HepG2 (cell line): ENCODE measurements around the gene SEMG1. TPM values are rescaled to one million over a fixed set of nuclear protein-coding genes. Genes with fewer than 3 reads are reported as not detected.

Experiments used
- ATAC-seq: fragments of 200-7000 bp; cut with Tn5 transposase; 3 replicates; pipeline ENCODE4 v1.9.1; 2020; ENCODE audit warnings: mild to moderate bottlenecking, moderate library complexity
- BruUV-seq: library from RNA; stranded (reverse); fragments of 400-500 nt; replicated peaks from 2 replicates; lab custom pipeline; 2021; lab: Mats Ljungman, UMichigan
- CTCF ChIA-PET: fragments of 300-600 bp; formaldehyde crosslinking; extraction: SDS; loops from one replicate; lab custom pipeline; 2021; ENCODE audit warnings: low total read pairs, inconsistent platforms, low intra/inter-chr PET ratio; lab: Yijun Ruan, JAX
- POLR2A ChIA-PET: fragments of 350-600 bp; sonication (Branson Sonifier 250); formaldehyde crosslinking; loops from one replicate; lab custom pipeline; 2020; ENCODE audit warnings: antibody characterized with exemption, inconsistent platforms; lab: Yijun Ruan, JAX
- DNase-seq: peaks from one replicate; pipeline ENCODE4 v3.0.0-alpha.2; 2015; ENCODE audit warnings: low spot score
- FAIRE-seq: peaks from 3 replicates; lab custom pipeline; 2011; peaks lifted over from hg19 to GRCh38; lab: Jason Lieb, UNC
- H2AFZ ChIP-seq: one replicate; pipeline ENCODE4 v1.6.1; 2011; ENCODE audit warnings: low read length, inconsistent platforms
- H3K27ac ChIP-seq: fragments of 300-600 bp; 3 replicates; pipeline ENCODE4 v1.8.0; 2011; ENCODE audit warnings: mixed run types, mild to moderate bottlenecking, mixed read lengths, low read length, inconsistent platforms; ENCODE audit not compliant: insufficient read depth; ENCODE audit errors: extremely low read length
- H3K27me3 ChIP-seq, 2 experiments: fragments of 200-600 bp in 1 of 2; 2 replicates in 1 of 2; 3 replicates in 1 of 2; pipeline versions ENCODE4 v1.6.0 to v1.8.0; 2011; ENCODE audit warnings: low read length in 2 of 2, mild to moderate bottlenecking in 2 of 2, moderate library complexity in 2 of 2, inconsistent platforms in 1 of 2; ENCODE audit not compliant: insufficient read depth in 2 of 2, control insufficient read depth in 1 of 2
- H3K36me3 ChIP-seq, 2 experiments: fragments of 200-600 bp in 1 of 2; replicated peaks in 1 of 2; 2 replicates in 1 of 2; 3 replicates in 1 of 2; pipeline versions ENCODE4 v1.5.1 to v1.8.0; 2011; ENCODE audit warnings: low read length in 2 of 2, inconsistent platforms in 1 of 2; ENCODE audit not compliant: insufficient read depth in 2 of 2, control insufficient read depth in 1 of 2
- H3K4me1 ChIP-seq: 2 replicates; pipeline ENCODE4 v1.5.1; 2012; ENCODE audit warnings: low read length, inconsistent platforms; ENCODE audit not compliant: insufficient read depth
- H3K4me2 ChIP-seq: 2 replicates; pipeline ENCODE4 v1.6.0; 2011; ENCODE audit warnings: low read depth, low read length, inconsistent platforms
- H3K4me3 ChIP-seq, 3 experiments: fragments of 200-600 bp in 1 of 3; sonication (generic), shearing (Covaris generic) in 1 of 3; replicated peaks in 1 of 3; 2 replicates each; pipeline ENCODE4 v1.5.1; 2011 to 2016; ENCODE audit warnings: low read length in 3 of 3, inconsistent platforms in 2 of 3, low read depth in 2 of 3, mild to moderate bottlenecking in 2 of 3, control low read depth in 1 of 3, mixed read lengths in 1 of 3; ENCODE audit not compliant: insufficient read depth in 1 of 3
- H3K79me2 ChIP-seq: one replicate; pipeline ENCODE4 v1.6.1; 2011; ENCODE audit warnings: low read length, inconsistent platforms; ENCODE audit not compliant: insufficient read depth
- H3K9ac ChIP-seq: 2 replicates; pipeline ENCODE4 v1.6.0; 2011; ENCODE audit warnings: mild to moderate bottlenecking, low read depth, low read length, inconsistent platforms; ENCODE audit not compliant: insufficient read depth
- H3K9me3 ChIP-seq: 2 replicates; pipeline ENCODE4 v1.5.1; 2012; ENCODE audit warnings: mild to moderate bottlenecking, low read length
- H4K20me1 ChIP-seq: 2 replicates; pipeline ENCODE4 v1.6.0; 2011; ENCODE audit warnings: inconsistent platforms, mild to moderate bottlenecking, low read length, moderate library complexity; ENCODE audit not compliant: insufficient read depth
- AGO2 ChIP-seq: fragments of 200-400 bp; formaldehyde crosslinking; optimal IDR thresholded peaks from 2 replicates; pipeline ENCODE3; 2017; ENCODE audit warnings: mild to moderate bottlenecking, low read depth, low read length, moderate library complexity
- ARNT2 ChIP-seq: sonication (generic); formaldehyde crosslinking; IDR thresholded peaks from 2 replicates; pipeline ENCODE4 v1.8.0; 2022; ENCODE audit warnings: mild to moderate bottlenecking, low read depth, missing genetic modification reagents, moderate library complexity
- CHD2 ChIP-seq: IDR thresholded peaks from 2 replicates; pipeline ENCODE4 v1.6.1; 2011; ENCODE audit warnings: low read depth, low read length, improper control_type of control experiment
- EEA1 ChIP-seq: sonication (generic); formaldehyde crosslinking; IDR thresholded peaks from 2 replicates; pipeline ENCODE4 v1.5.1; 2020; ENCODE audit warnings: mild to moderate bottlenecking, missing genetic modification reagents, borderline replicate concordance
- HOXA5 ChIP-seq: sonication (generic); formaldehyde crosslinking; IDR thresholded peaks from 2 replicates; pipeline ENCODE4 v1.4.0; 2020; ENCODE audit warnings: missing genetic modification reagents
- HOXD1 ChIP-seq: sonication (generic); formaldehyde crosslinking; IDR thresholded peaks from 2 replicates; pipeline ENCODE4 v1.5.0; 2020; ENCODE audit warnings: missing genetic modification reagents
- IRX3 ChIP-seq: sonication (generic); formaldehyde crosslinking; IDR thresholded peaks from 2 replicates; pipeline ENCODE4 v1.8.1; 2023; ENCODE audit warnings: mild to moderate bottlenecking, low read depth, missing genetic modification reagents, borderline replicate concordance
- MAF1 ChIP-seq: sonication (generic); formaldehyde crosslinking; IDR thresholded peaks from 2 replicates; pipeline ENCODE4 v1.5.0; 2020; ENCODE audit warnings: missing genetic modification reagents, borderline replicate concordance
- PITX1 ChIP-seq: sonication (generic); formaldehyde crosslinking; IDR thresholded peaks from 2 replicates; pipeline ENCODE4 v1.5.1; 2020; ENCODE audit warnings: mild to moderate bottlenecking, missing genetic modification reagents
- TEAD2 ChIP-seq: sonication (generic); formaldehyde crosslinking; IDR thresholded peaks from 2 replicates; pipeline ENCODE4 v1.9.0; 2021; ENCODE audit warnings: missing genetic modification reagents
- ZBTB7A ChIP-seq: sonication (generic); formaldehyde crosslinking; IDR thresholded peaks from 2 replicates; pipeline ENCODE4 v1.8.0; 2022; ENCODE audit warnings: mild to moderate bottlenecking, missing genetic modification reagents
- ZMYM2 ChIP-seq: sonication (generic); formaldehyde crosslinking; IDR thresholded peaks from 2 replicates; pipeline ENCODE4 v1.8.0; 2022; ENCODE audit warnings: mild to moderate bottlenecking, missing genetic modification reagents
- ZNF121 ChIP-seq: sonication (generic); formaldehyde crosslinking; IDR thresholded peaks from 2 replicates; pipeline ENCODE4 v1.5.0; 2020; ENCODE audit warnings: mild to moderate bottlenecking, missing genetic modification reagents
- ZNF704 ChIP-seq: sonication (generic); formaldehyde crosslinking; IDR thresholded peaks from 2 replicates; pipeline ENCODE4 v1.8.1; 2023; ENCODE audit warnings: mild to moderate bottlenecking, inconsistent platforms, moderate library complexity, missing genetic modification reagents, borderline replicate concordance
- ZNF788 ChIP-seq: sonication (generic); formaldehyde crosslinking; IDR thresholded peaks from 2 replicates; pipeline ENCODE4 v1.5.0; 2020; ENCODE audit warnings: mild to moderate bottlenecking, missing genetic modification reagents, borderline replicate concordance
- WGBS: methylation state at CpG from one replicate; pipeline ENCODE4 v1.1.6; 2017; ENCODE audit warnings: low lambda C conversion rate; 5-methylcytosine and 5-hydroxymethylcytosine counted together
- in situ Hi-C: cut with HindIII; loops from 2 replicates; pipeline ENCODE4 v1.10.0; 2017; ENCODE audit warnings: low pct_unique_long_range_greater_than_20kb; ENCODE audit not compliant: extremely low pct_ligation_motif_present
- intact Hi-C: fragments of 100-400 bp; cut with micrococcal nuclease; formaldehyde crosslinking; loops from one replicate; pipeline ENCODE4 v1.10.0; 2022; ENCODE audit not compliant: unreplicated experiment
- polyA plus RNA-seq, 8 experiments: library from polyadenylated mRNA; depleted of rRNA in 3 of 8; stranded (reverse) in 7 of 8; unstranded in 1 of 8; fragments of >200 nt; fragmentation: Illumina TruSeq in 4 of 8; extraction: Trizol in 4 of 8; gene quantifications; 2 replicates each; pipeline versions ENCODE4 v1.2.1 to v1.2.3, GENCODE V29; 2011 to 2016; ENCODE audit warnings: low read depth in 4 of 8, missing spikeins in 1 of 8, mixed read lengths in 1 of 8; ENCODE audit not compliant: insufficient read depth in 1 of 8
- total RNA-seq, 5 experiments: library from RNA; depleted of rRNA; stranded (reverse); fragments of >200 nt; fragmentation: Illumina TruSeq; extraction: Trizol; gene quantifications; 2 replicates each; pipeline ENCODE4 v1.2.3, GENCODE V29; 2016; ENCODE audit warnings: low read depth in 1 of 5
- TF ChIP-seq, protein P1 (sequence below): sonication (generic); formaldehyde crosslinking; IDR thresholded peaks from 2 replicates; pipeline ENCODE4 v1.8.0; 2022; ENCODE audit warnings: mild to moderate bottlenecking, missing genetic modification reagents, borderline replicate concordance

Gene SEMG1
- total and polyA plus RNA-seq, 2 of the 13 experiments (the other 11 are each of a cell fraction or from before 2014, with no cell fraction given) = not detected

DNA sequence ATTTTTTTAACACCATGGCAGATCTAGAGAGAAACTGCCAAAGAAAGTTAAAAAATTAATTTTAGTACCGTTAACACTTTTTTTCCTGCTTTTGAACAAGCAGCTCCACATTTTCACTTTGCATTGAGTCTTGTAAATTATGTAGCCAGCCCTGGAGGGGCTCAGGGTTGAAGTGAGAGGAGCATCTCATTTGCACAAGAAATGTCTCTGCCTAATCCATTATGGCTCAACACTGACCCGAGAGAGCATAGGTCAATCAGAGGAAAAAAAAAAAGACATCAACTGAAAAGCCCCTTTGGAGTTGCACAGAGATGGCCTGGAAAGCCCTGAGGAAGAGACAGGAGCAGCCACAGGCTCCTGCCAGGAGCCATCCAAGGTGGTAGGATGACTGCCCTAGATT is 51.8 kb downstream of the SEMG1 start:
- no peak for FAIRE-seq
- POLR2A ChIA-PET = no interaction called here
- peaks cover 0 to 25% of the 10 kb centered on the region in 2 experiments; a peak in 2 of 5 replicates for H3K27me3 ChIP-seq
- H3K9me3 ChIP-seq = no peaks in the 10 kb centered on the region
- intact Hi-C loops = no loop called here
- DNase-seq = no peak
- BruUV-seq = no TSS peak
- WGBS = 2% methylated on average over 2 of the region's 2 CpGs
- H3K27ac ChIP-seq = no peak overlapping the region
- peaks cover 13% of the 10 kb centered on the region for H3K4me1 ChIP-seq
- H3K4me2 ChIP-seq = no peak overlapping the region
- H3K9ac ChIP-seq = no peak overlapping the region
- no peak for TF ChIP-seq AGO2
- TF ChIP-seq ARNT2 = no peak
- TF ChIP-seq, protein P1, sequence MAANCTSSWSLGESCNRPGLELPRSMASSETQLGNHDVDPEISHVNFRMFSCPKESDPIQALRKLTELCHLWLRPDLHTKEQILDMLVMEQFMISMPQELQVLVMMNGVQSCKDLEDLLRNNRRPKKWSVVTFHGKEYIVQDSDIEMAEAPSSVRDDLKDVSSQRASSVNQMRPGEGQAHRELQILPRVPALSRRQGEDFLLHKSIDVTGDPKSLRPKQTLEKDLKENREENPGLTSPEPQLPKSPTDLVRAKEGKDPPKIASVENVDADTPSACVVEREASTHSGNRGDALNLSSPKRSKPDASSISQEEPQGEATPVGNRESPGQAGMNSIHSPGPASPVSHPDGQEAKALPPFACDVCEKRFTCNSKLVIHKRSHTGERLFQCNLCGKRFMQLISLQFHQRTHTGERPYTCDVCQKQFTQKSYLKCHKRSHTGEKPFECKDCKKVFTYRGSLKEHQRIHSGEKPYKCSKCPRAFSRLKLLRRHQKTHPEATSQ (CRISPR knock-in tag) = no peak
- TF ChIP-seq ZMYM2 (CRISPR knock-in tag) = no peak
- TF ChIP-seq MAF1 = no peak
- TF ChIP-seq HOXA5 (CRISPR knock-in tag) = no peak
- no peak for TF ChIP-seq ZNF121 (CRISPR knock-in tag)
- TF ChIP-seq ZNF704 (CRISPR knock-in tag) = no peak
- TF ChIP-seq ZBTB7A = no peak
- no peak for TF ChIP-seq ZNF788 (CRISPR knock-in tag)
- no peak for TF ChIP-seq CHD2
- TF ChIP-seq TEAD2 = no peak
- no peak for TF ChIP-seq IRX3 (CRISPR knock-in tag)
- no peak for TF ChIP-seq PITX1
- no peak for TF ChIP-seq HOXD1 (CRISPR knock-in tag)
- no peak for TF ChIP-seq EEA1 (CRISPR knock-in tag)
- TF ChIP-seq, all 625 proteins: peak for 0
- Histone ChIP-seq H3K79me2 (no peaks in the 10 kb centered on the region), H2AFZ (no peak overlapping the region), H3K36me3 (no peaks in the 10 kb centered on the region), H3K4me3 (no peak overlapping the region), H4K20me1 (no peaks in the 10 kb centered on the region)
- CTCF ChIA-PET = no interaction called here
- ATAC-seq = no peak
- in situ Hi-C loops = no loop called here

Other genes starting within 250 kb of the SEMG1 start
- 52.0 and 73.0 TPM in 2 replicates for gene TOMM34, start 246.6 kb upstream of the SEMG1 start, total RNA-seq (2016; rRNA removed; fragmentation: Illumina TruSeq; extraction: Trizol)
- 36.2 and 38.3 TPM in 2 replicates for gene TOMM34, start 246.6 kb upstream of the SEMG1 start, polyA plus RNA-seq (2011; rRNA removed)
- gene STK4, start 240.5 kb upstream of the SEMG1 start, total RNA-seq (2016; rRNA removed; fragmentation: Illumina TruSeq; extraction: Trizol) = 38.3 and 61.4 TPM in 2 replicates
- gene STK4, start 240.5 kb upstream of the SEMG1 start, polyA plus RNA-seq (2011; rRNA removed) = 21.2 and 25.6 TPM in 2 replicates
- not detected in 2 replicates for gene KCNS1, start 105.9 kb upstream of the SEMG1 start, total RNA-seq (2016; rRNA removed; fragmentation: Illumina TruSeq; extraction: Trizol)
- gene KCNS1, start 105.9 kb upstream of the SEMG1 start, polyA plus RNA-seq (2011; rRNA removed) = 0.03 TPM in 1 of 2 replicates, not detected in the other
- not detected in 2 replicates for gene WFDC5, start 91.9 kb upstream of the SEMG1 start, total RNA-seq (2016; rRNA removed; fragmentation: Illumina TruSeq; extraction: Trizol)
- not detected in 2 replicates for gene WFDC5, start 91.9 kb upstream of the SEMG1 start, polyA plus RNA-seq (2011; rRNA removed)
- gene WFDC12, start 82.6 kb upstream of the SEMG1 start, total RNA-seq (2016; rRNA removed; fragmentation: Illumina TruSeq; extraction: Trizol) = not detected in 2 replicates
- not detected in 2 replicates for gene WFDC12, start 82.6 kb upstream of the SEMG1 start, polyA plus RNA-seq (2011; rRNA removed)
- gene PI3, start 32.1 kb upstream of the SEMG1 start, total RNA-seq (2016; rRNA removed; fragmentation: Illumina TruSeq; extraction: Trizol) = 0.22 TPM in 1 of 2 replicates, not detected in the other
- not detected in 2 replicates for gene PI3, start 32.1 kb upstream of the SEMG1 start, polyA plus RNA-seq (2011; rRNA removed)
- not detected in 2 replicates for gene SEMG2, start 14.3 kb downstream of the SEMG1 start, total RNA-seq (2016; rRNA removed; fragmentation: Illumina TruSeq; extraction: Trizol)
- gene SEMG2, start 14.3 kb downstream of the SEMG1 start, polyA plus RNA-seq (2011; rRNA removed) = not detected in 2 replicates
- not detected in 2 replicates for gene SLPI, start 47.5 kb downstream of the SEMG1 start, total RNA-seq (2016; rRNA removed; fragmentation: Illumina TruSeq; extraction: Trizol)
- gene SLPI, start 47.5 kb downstream of the SEMG1 start, polyA plus RNA-seq (2011; rRNA removed) = 0.13 TPM in 1 of 2 replicates, not detected in the other
- gene RBPJL, start 99.8 kb downstream of the SEMG1 start, total RNA-seq (2016; rRNA removed; fragmentation: Illumina TruSeq; extraction: Trizol) = not detected in 2 replicates
- gene RBPJL, start 99.8 kb downstream of the SEMG1 start, polyA plus RNA-seq (2011; rRNA removed) = not detected in 2 replicates
- not detected in 2 replicates for gene MATN4, start 101.3 kb downstream of the SEMG1 start, total RNA-seq (2016; rRNA removed; fragmentation: Illumina TruSeq; extraction: Trizol)
- gene MATN4, start 101.3 kb downstream of the SEMG1 start, polyA plus RNA-seq (2011; rRNA removed) = 0.04 TPM in 1 of 2 replicates, not detected in the other
- gene SDC4, start 141.4 kb downstream of the SEMG1 start, total RNA-seq (2016; rRNA removed; fragmentation: Illumina TruSeq; extraction: Trizol) = 36.0 and 65.1 TPM in 2 replicates
- 49.0 and 67.2 TPM in 2 replicates for gene SDC4, start 141.4 kb downstream of the SEMG1 start, polyA plus RNA-seq (2011; rRNA removed)
- gene SYS1, start 156.1 kb downstream of the SEMG1 start, total RNA-seq (2016; rRNA removed; fragmentation: Illumina TruSeq; extraction: Trizol) = 22.0 and 38.3 TPM in 2 replicates
- 65.6 and 75.9 TPM in 2 replicates for gene SYS1, start 156.1 kb downstream of the SEMG1 start, polyA plus RNA-seq (2011; rRNA removed)
- gene TP53TG5, start 171.3 kb downstream of the SEMG1 start, total RNA-seq (2016; rRNA removed; fragmentation: Illumina TruSeq; extraction: Trizol) = not detected in 2 replicates
- 0.11 TPM in 1 of 2 replicates, not detected in the other for gene TP53TG5, start 171.3 kb downstream of the SEMG1 start, polyA plus RNA-seq (2011; rRNA removed)
- 16.7 and 19.6 TPM in 2 replicates for gene DBNDD2, start 201.3 kb downstream of the SEMG1 start, total RNA-seq (2016; rRNA removed; fragmentation: Illumina TruSeq; extraction: Trizol)
- gene DBNDD2, start 201.3 kb downstream of the SEMG1 start, polyA plus RNA-seq (2011; rRNA removed) = 47.6 and 50.4 TPM in 2 replicates
- gene PIGT, start 209.1 kb downstream of the SEMG1 start, total RNA-seq (2016; rRNA removed; fragmentation: Illumina TruSeq; extraction: Trizol) = 26.4 and 65.9 TPM in 2 replicates
- 74.1 and 85.7 TPM in 2 replicates for gene PIGT, start 209.1 kb downstream of the SEMG1 start, polyA plus RNA-seq (2011; rRNA removed)